Calu3 (cell line): ENCODE results near the gene LBH. TPM values are rescaled to one million over a fixed set of nuclear protein-coding genes. Genes with fewer than 3 reads are reported as not detected.

ENCODE experiments used
- BruUV-seq: library from RNA; stranded (reverse); fragments of 400-500 nt; replicated peaks from 2 replicates; lab custom pipeline; 2021; lab: Mats Ljungman, UMichigan
- CTCF ChIA-PET: fragments of 300-600 bp; sonication (Branson Sonifier 250); formaldehyde crosslinking; loops from one replicate; lab custom pipeline; 2022; ENCODE audit warnings: antibody characterized with exemption; lab: Charles Lee
- DNase-seq: peaks from one replicate; pipeline ENCODE4 v3.0.0; 2022
- H3K27ac Mint-ChIP-seq: one replicate; pipeline ENCODE4 v1.8.0; 2022; ENCODE audit warnings: mixed read lengths; ENCODE audit not compliant: unreplicated experiment
- H3K27me3 Mint-ChIP-seq: one replicate; pipeline ENCODE4 v1.8.0; 2022; ENCODE audit warnings: mixed read lengths; ENCODE audit not compliant: unreplicated experiment
- H3K36me3 Mint-ChIP-seq: one replicate; pipeline ENCODE4 v1.8.0; 2022; ENCODE audit warnings: mild to moderate bottlenecking, moderate library complexity, mixed read lengths; ENCODE audit not compliant: insufficient read depth, unreplicated experiment
- H3K4me1 Mint-ChIP-seq: one replicate; pipeline ENCODE4 v1.8.0; 2022; ENCODE audit warnings: mild to moderate bottlenecking, low read depth, mixed read lengths; ENCODE audit not compliant: unreplicated experiment
- H3K4me3 Mint-ChIP-seq: one replicate; pipeline ENCODE4 v1.8.0; 2022; ENCODE audit warnings: mild to moderate bottlenecking, low read depth, moderate library complexity, mixed read lengths; ENCODE audit not compliant: unreplicated experiment
- H3K9me3 Mint-ChIP-seq: one replicate; pipeline ENCODE4 v1.8.0; 2022; ENCODE audit warnings: low read depth, mixed read lengths; ENCODE audit not compliant: unreplicated experiment
- intact Hi-C: fragments of 100-400 bp; cut with micrococcal nuclease; formaldehyde crosslinking; loops from one replicate; pipeline ENCODE4 v1.10.0; 2022; ENCODE audit not compliant: unreplicated experiment
- total RNA-seq: library from RNA; stranded (reverse); gene quantifications from 2 replicates; pipeline ENCODE4 v1.2.3, GENCODE V29; 2022
- TF ChIP-seq, protein P1 (sequence below): fragments of 200-600 bp; IDR thresholded peaks from one replicate; pipeline ENCODE4 v1.8.0; 2022; ENCODE audit warnings: antibody characterized with exemption; ENCODE audit not compliant: unreplicated experiment

The LBH gene
- total RNA-seq, 1 experiment from 2014 or later: 3.3 TPM

DNA sequence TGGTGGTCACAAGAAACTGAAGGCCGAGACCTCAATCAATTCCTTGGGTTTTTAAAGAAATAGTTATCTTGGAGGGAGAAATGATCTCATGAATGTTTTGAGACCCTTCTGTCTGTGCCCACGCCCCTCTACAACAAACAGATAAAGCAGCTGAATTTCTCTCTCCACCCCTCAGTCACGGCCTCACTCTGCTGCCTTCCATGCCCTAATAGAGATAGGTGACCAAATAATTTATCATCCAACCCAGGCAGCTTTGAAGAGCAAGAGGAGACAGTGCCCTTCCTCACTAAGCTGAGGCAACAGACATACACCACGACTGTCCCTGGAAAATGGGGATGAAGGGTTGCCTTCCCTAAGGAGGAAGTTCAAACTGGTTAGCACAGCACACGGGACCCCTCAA is 71.2 kb downstream of the LBH start:
- H3K27me3 Mint-ChIP-seq: no peaks in the 10 kb centered on the region
- H3K36me3 Mint-ChIP-seq: no peaks in the 10 kb centered on the region
- CTCF ChIA-PET: no interaction called here
- TF ChIP-seq, protein P1, sequence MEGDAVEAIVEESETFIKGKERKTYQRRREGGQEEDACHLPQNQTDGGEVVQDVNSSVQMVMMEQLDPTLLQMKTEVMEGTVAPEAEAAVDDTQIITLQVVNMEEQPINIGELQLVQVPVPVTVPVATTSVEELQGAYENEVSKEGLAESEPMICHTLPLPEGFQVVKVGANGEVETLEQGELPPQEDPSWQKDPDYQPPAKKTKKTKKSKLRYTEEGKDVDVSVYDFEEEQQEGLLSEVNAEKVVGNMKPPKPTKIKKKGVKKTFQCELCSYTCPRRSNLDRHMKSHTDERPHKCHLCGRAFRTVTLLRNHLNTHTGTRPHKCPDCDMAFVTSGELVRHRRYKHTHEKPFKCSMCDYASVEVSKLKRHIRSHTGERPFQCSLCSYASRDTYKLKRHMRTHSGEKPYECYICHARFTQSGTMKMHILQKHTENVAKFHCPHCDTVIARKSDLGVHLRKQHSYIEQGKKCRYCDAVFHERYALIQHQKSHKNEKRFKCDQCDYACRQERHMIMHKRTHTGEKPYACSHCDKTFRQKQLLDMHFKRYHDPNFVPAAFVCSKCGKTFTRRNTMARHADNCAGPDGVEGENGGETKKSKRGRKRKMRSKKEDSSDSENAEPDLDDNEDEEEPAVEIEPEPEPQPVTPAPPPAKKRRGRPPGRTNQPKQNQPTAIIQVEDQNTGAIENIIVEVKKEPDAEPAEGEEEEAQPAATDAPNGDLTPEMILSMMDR: no peak
- no peak overlapping the region for H3K4me3 Mint-ChIP-seq
- H3K9me3 Mint-ChIP-seq: no peaks in the 10 kb centered on the region
- no peak overlapping the region for H3K27ac Mint-ChIP-seq
- intact Hi-C loops: no loop called here
- H3K4me1 Mint-ChIP-seq: no peaks in the 10 kb centered on the region
- no TSS peak for BruUV-seq
- no peak for DNase-seq

GRCh38 chr2:30303095-30303494 is 71.8 kb downstream of the LBH start:
- intact Hi-C loops: no loop called here
- no peaks in the 10 kb centered on the region for H3K4me1 Mint-ChIP-seq
- H3K27me3 Mint-ChIP-seq: no peaks in the 10 kb centered on the region
- no peaks in the 10 kb centered on the region for H3K9me3 Mint-ChIP-seq
- no peak overlapping the region for H3K4me3 Mint-ChIP-seq
- H3K27ac Mint-ChIP-seq: no peak overlapping the region
- no TSS peak for BruUV-seq
- DNase-seq: no peak
- H3K36me3 Mint-ChIP-seq: no peaks in the 10 kb centered on the region
- CTCF ChIA-PET: no interaction called here
- TF ChIP-seq, protein P1: no peak

GRCh38 chr2:30305235-30305634 is 73.9 kb downstream of the LBH start:
- BruUV-seq: no TSS peak
- Mint-ChIP-seq H3K4me3 (no peak overlapping the region), H3K9me3 (no peaks in the 10 kb centered on the region), H3K27ac (no peak overlapping the region), H3K36me3 (no peaks in the 10 kb centered on the region), H3K4me1 (no peaks in the 10 kb centered on the region), H3K27me3 (no peaks in the 10 kb centered on the region)
- intact Hi-C loops: no loop called here
- TF ChIP-seq, protein P1: no peak
- CTCF ChIA-PET: no interaction called here
- no peak for DNase-seq

DNA sequence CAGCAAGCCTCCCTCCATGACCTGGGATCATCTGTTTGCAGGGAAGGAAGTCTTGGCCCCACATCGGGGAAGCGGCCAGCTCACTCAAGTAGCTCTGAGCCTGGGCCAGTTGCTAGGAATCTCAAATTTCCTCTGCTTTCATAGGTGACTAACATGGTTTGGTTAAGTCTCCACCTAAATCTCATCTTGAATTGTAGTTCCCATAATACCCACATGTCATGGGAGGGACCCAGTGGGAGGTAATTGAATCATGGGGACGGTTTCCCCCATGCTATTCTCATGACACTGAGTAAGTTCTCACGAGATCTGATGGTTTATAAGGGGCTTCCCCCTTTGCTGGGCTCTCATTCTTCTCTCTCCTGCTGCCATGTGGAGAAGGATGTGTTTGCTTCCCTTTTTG is 75.2 kb downstream of the LBH start:
- Mint-ChIP-seq H3K4me1 (no peaks in the 10 kb centered on the region), H3K36me3 (no peaks in the 10 kb centered on the region), H3K27me3 (no peaks in the 10 kb centered on the region), H3K9me3 (no peaks in the 10 kb centered on the region), H3K4me3 (no peak overlapping the region), H3K27ac (no peak overlapping the region)
- intact Hi-C loops: no loop called here
- CTCF ChIA-PET: no interaction called here
- TF ChIP-seq, protein P1: no peak
- BruUV-seq: no TSS peak
- DNase-seq: no peak
